ENCODE results near the gene NPAS2. TPM values are rescaled to one million over a fixed set of nuclear protein-coding genes. Genes with fewer than 3 reads are reported as not detected.

Gene NPAS2
- total and polyA plus RNA-seq, 2 of the 8 experiments (the other 6 are each of a cell fraction or from before 2014, with no cell fraction given): 1.8 to 1.9 TPM

- Histone ChIP-seq H3K23me2 (ENCODE audit: low read depth, low read length) (no peaks in the 10 kb centered on the region), H3K9ac (replicated peaks in 1 of 4; ENCODE audit: extremely low read depth in 1 of 4, low read depth in 3 of 4, low read length in 3 of 4) (no peak overlapping the region), H3K79me1 (ENCODE audit: low read depth, low read length) (no peaks in the 10 kb centered on the region), H3K4ac (replicated peaks; ENCODE audit: insufficient read length, low read depth, low read length) (no peak overlapping the region), H2BK20ac (ENCODE audit: low read length) (no peak overlapping the region), H3K36me3 (ENCODE audit: control insufficient read depth in 2 of 4, insufficient read depth in 4 of 4, low read length in 3 of 4) (no peaks in the 10 kb centered on the region), H2BK15ac (ENCODE audit: low read length) (no peak overlapping the region), H2BK12ac (ENCODE audit: low read depth, low read length) (no peak overlapping the region), H4K8ac (ENCODE audit: extremely low read depth, insufficient read depth, low read length) (no peak overlapping the region), H3K27ac (ENCODE audit: low read depth, low read length) (no peak overlapping the region), H3K14ac (ENCODE audit: insufficient read length) (no peak overlapping the region), H3K23ac (ENCODE audit: insufficient read length) (no peak overlapping the region), H2BK5ac (ENCODE audit: low read depth, low read length) (no peak overlapping the region), H4K20me1 (replicated peaks in 1 of 2; ENCODE audit: control insufficient read depth in 1 of 2, insufficient read depth in 2 of 2, low read length in 2 of 2) (no peaks in the 10 kb centered on the region), H3K4me3 (ENCODE audit: extremely low read depth in 1 of 4, insufficient read depth in 2 of 4, low read depth in 3 of 4, low read length in 4 of 4) (no peak overlapping the region), H3K56ac (replicated peaks; ENCODE audit: insufficient read length, low read depth, low read length) (no peak overlapping the region), H4K5ac (ENCODE audit: insufficient read length, low read depth, low read length) (no peak overlapping the region), H2AFZ (ENCODE audit: low read length) (no peak overlapping the region), H3K4me1 (replicated peaks in 1 of 4; ENCODE audit: control insufficient read depth in 3 of 4, insufficient read depth in 4 of 4, low read length in 3 of 4) (peaks cover 2 to 7% (median 5%) of the 10 kb centered on the region in 4 experiments; a peak in 5 of 7 replicates), H3K18ac (ENCODE audit: extremely low read depth, low read length) (no peak overlapping the region), H4K91ac (replicated peaks; ENCODE audit: insufficient read length, low read length) (no peak overlapping the region), H3K79me2 (ENCODE audit: control insufficient read depth in 1 of 2, insufficient read depth in 2 of 2, low read length in 2 of 2) (no peaks in the 10 kb centered on the region), H3K4me2 (ENCODE audit: insufficient read depth in 1 of 2, low read depth in 2 of 2, low read length in 2 of 2) (no peak overlapping the region), H3K27me3 (replicated peaks in 1 of 4; ENCODE audit: control insufficient read depth in 3 of 4, extremely low read depth in 1 of 4, insufficient read depth in 3 of 4, low read length in 3 of 4) (no peaks in the 10 kb centered on the region), H2BK120ac (replicated peaks; ENCODE audit: low read depth, low read length) (no peak overlapping the region), H2AK5ac (ENCODE audit: low read depth, low read length) (no peak overlapping the region), H3K9me3 (ENCODE audit: insufficient read depth in 2 of 2, low read depth in 1 of 2, low read length in 1 of 2) (no peaks in the 10 kb centered on the region)
- POLR2A ChIA-PET (ENCODE audit: partially characterized antibody): no interaction called here
- DNase-seq (ENCODE audit: low read depth in 1 of 2, low spot score in 2 of 2) (no peak), FAIRE-seq (no peak)
- WGBS, 2 experiments (ENCODE audit: extremely low coverage in 1 of 2, insufficient coverage in 1 of 2, insufficient read length in 1 of 2, insufficient replicate concordance in 2 of 2, low coverage in 1 of 2, low lambda C conversion rate in 2 of 2, missing lambda C conversion rate in 1 of 2): 84% methylated on average over 3 of the region's 3 CpGs; no CpG with 5 or more reads in 1 of the 2 experiments
- CTCF ChIA-PET (ENCODE audit: partially characterized antibody): interaction anchor here (0.6 kb wide), 1 partner anchor 26 kb away, joined by 3 read pairs; no protein-coding TSS in a partner anchor
- no peak for TF ChIP-seq EGR1 (IDR thresholded peaks at IDR 0.05; ENCODE audit: borderline replicate concordance, low read depth, low read length)
- no peak for TF ChIP-seq SIRT6 (IDR thresholded peaks at IDR 0.05; ENCODE audit: low read length)
- no peak for TF ChIP-seq TAF7 (optimal IDR thresholded peaks at IDR 0.05; ENCODE audit: borderline replicate concordance, low read depth, low read length)
- TF ChIP-seq BCL11A (IDR thresholded peaks at IDR 0.05; ENCODE audit: low read depth in 2 of 2, low read length in 2 of 2): no peak
- TF ChIP-seq RBBP5 (IDR thresholded peaks at IDR 0.05; ENCODE audit: borderline replicate concordance, low read depth, low read length): no peak
- no peak for TF ChIP-seq RAD21 (IDR thresholded peaks at IDR 0.05 in 1 of 2, conservative IDR thresholded peaks at IDR 0.05 in 1 of 2; ENCODE audit: low read depth in 2 of 2, low read length in 2 of 2)
- TF ChIP-seq POU5F1 (IDR thresholded peaks at IDR 0.05; ENCODE audit: low read depth, low read length): no peak
- TF ChIP-seq CEBPB (IDR thresholded peaks at IDR 0.05; ENCODE audit: low read depth, low read length): no peak
- no peak for TF ChIP-seq TCF12 (IDR thresholded peaks at IDR 0.05; ENCODE audit: low read depth, low read length)
- TF ChIP-seq SAP30 (IDR thresholded peaks at IDR 0.05; ENCODE audit: insufficient read depth, insufficient replicate concordance, low read length): no peak
- no peak for TF ChIP-seq TAF1 (IDR thresholded peaks at IDR 0.05; ENCODE audit: low read depth, low read length)
- no peak for TF ChIP-seq JUND (IDR thresholded peaks at IDR 0.05; ENCODE audit: low read length)
- no peak for TF ChIP-seq ASH2L (IDR thresholded peaks at IDR 0.05; ENCODE audit: low read length)
- no peak for TF ChIP-seq POLR2AphosphoS5 (IDR thresholded peaks at IDR 0.05; ENCODE audit: low read depth, low read length)
Measured at GRCh38 chr2:100779908-100780202, 40.1 kb upstream of the NPAS2 start.

Data from H1 (cell line).